Suprapubic skin (tissue), 4 donors: ENCODE data around the gene AKT1S1.

ENCODE experiments used
- CTCF ChIP-seq, 2 donors: fragments of 200-600 bp in 1 of 2; fragments of 450-650 bp in 1 of 2; sonication (generic) in 1 of 2; IDR thresholded peaks; one replicate each; pipeline ENCODE4 v1.5.1; 2016 to 2019; ENCODE audit warnings: antibody characterized with exemption in 2 of 2, mild to moderate bottlenecking in 1 of 2, moderate library complexity in 1 of 2
- EP300 ChIP-seq: sonication (generic); formaldehyde crosslinking; IDR thresholded peaks from one replicate; pipeline ENCODE4 v1.6.1; 2017; ENCODE audit warnings: antibody characterized with exemption
- POLR2A ChIP-seq, 2 donors: fragments of 450-650 bp; IDR thresholded peaks; one replicate each; pipeline ENCODE4 v1.6.1; 2017; ENCODE audit warnings: antibody characterized with exemption in 2 of 2, mild to moderate bottlenecking in 2 of 2, moderate library complexity in 2 of 2
- POLR2AphosphoS5 ChIP-seq, 3 donors: sonication (generic); formaldehyde crosslinking; IDR thresholded peaks; one replicate each; pipeline ENCODE4 v1.6.1; 2017; ENCODE audit warnings: antibody characterized with exemption in 3 of 3

GRCh38 chr19:49916839-49917733 lies 39.9 kb upstream of the AKT1S1 start:
- TF ChIP-seq POLR2A (IDR thresholded peaks at IDR 0.05) (no peak), CTCF (IDR thresholded peaks at IDR 0.05) (no peak), POLR2AphosphoS5 (IDR thresholded peaks at IDR 0.05) (no peak), EP300 (no peak)
